H9 (cell line): Measurements from ENCODE around the gene PIP4K2A. TPM values are rescaled to one million over a fixed set of nuclear protein-coding genes. Genes with fewer than 3 reads are reported as not detected.

Source experiments
- DNase-seq: peaks from one replicate; pipeline ENCODE4 v3.0.0-alpha.2; 2017
- H2AFZ ChIP-seq: one replicate; pipeline ENCODE4 v1.6.1; 2013; ENCODE audit warnings: mild to moderate bottlenecking, low read length, control low read depth, moderate library complexity
- H2AK5ac ChIP-seq: 2 replicates; pipeline ENCODE4 v1.6.1; 2013; ENCODE audit warnings: low read length, control low read depth, mixed read lengths; ENCODE audit not compliant: insufficient read length
- H2BK120ac ChIP-seq: one replicate; pipeline ENCODE4 v1.6.1; 2013; ENCODE audit warnings: low read depth, mild to moderate bottlenecking, low read length, control low read depth, inconsistent platforms; ENCODE audit not compliant: poor library complexity, severe bottlenecking
- H2BK12ac ChIP-seq: 2 replicates; pipeline ENCODE4 v1.6.1; 2013; ENCODE audit warnings: low read length, control low read depth, mixed read lengths, low read depth; ENCODE audit not compliant: insufficient read length
- H2BK15ac ChIP-seq: 2 replicates; pipeline ENCODE4 v1.6.1; 2013; ENCODE audit warnings: low read depth, low read length, control low read depth
- H2BK20ac ChIP-seq: one replicate; pipeline ENCODE4 v1.6.1; 2013; ENCODE audit warnings: low read depth, mild to moderate bottlenecking, low read length, control low read depth, inconsistent platforms; ENCODE audit not compliant: poor library complexity, severe bottlenecking
- H2BK5ac ChIP-seq: 2 replicates; pipeline ENCODE4 v1.6.1; 2013; ENCODE audit warnings: low read length, control low read depth, mixed read lengths; ENCODE audit not compliant: insufficient read length
- H3K14ac ChIP-seq: 2 replicates; pipeline ENCODE4 v1.6.1; 2013; ENCODE audit warnings: low read length, control low read depth; ENCODE audit not compliant: insufficient read depth
- H3K18ac ChIP-seq: 2 replicates; pipeline ENCODE4 v1.6.1; 2013; ENCODE audit warnings: low read depth, mild to moderate bottlenecking, mixed read lengths, low read length, control low read depth; ENCODE audit not compliant: insufficient read length
- H3K23ac ChIP-seq: 2 replicates; pipeline ENCODE4 v1.6.1; 2013; ENCODE audit warnings: low read length, control low read depth, mixed read lengths, low read depth; ENCODE audit not compliant: insufficient read length
- H3K23me2 ChIP-seq: 2 replicates; pipeline ENCODE4 v1.6.1; 2013; ENCODE audit warnings: low read depth, mild to moderate bottlenecking, mixed read lengths, low read length, control low read depth; ENCODE audit not compliant: insufficient read length, poor library complexity, severe bottlenecking
- H3K27ac ChIP-seq: 2 replicates; pipeline ENCODE4 v1.5.1; 2013; ENCODE audit warnings: low read length, control low read depth, mixed read lengths, low read depth; ENCODE audit not compliant: insufficient read length
- H3K27me3 ChIP-seq: 2 replicates; pipeline ENCODE4 v1.6.1; 2013; ENCODE audit warnings: low read length, control low read depth, inconsistent platforms; ENCODE audit not compliant: insufficient read depth
- H3K4ac ChIP-seq: 2 replicates; pipeline ENCODE4 v1.6.1; 2013; ENCODE audit warnings: low read depth, mild to moderate bottlenecking, control low read depth, inconsistent platforms, low read length, moderate library complexity
- H3K4me1 ChIP-seq: 2 replicates; pipeline ENCODE4 v1.6.1; 2013; ENCODE audit warnings: low read length, control low read depth, inconsistent platforms; ENCODE audit not compliant: insufficient read depth
- H3K4me2 ChIP-seq: 2 replicates; pipeline ENCODE4 v1.6.1; 2013; ENCODE audit warnings: low read length, control low read depth, mixed read lengths; ENCODE audit not compliant: insufficient read length, insufficient read depth
- H3K56ac ChIP-seq: 2 replicates; pipeline ENCODE4 v1.6.1; 2013; ENCODE audit warnings: low read depth, mild to moderate bottlenecking, mixed read lengths, low read length, control low read depth; ENCODE audit not compliant: insufficient read length
- H3K79me1 ChIP-seq: 2 replicates; pipeline ENCODE4 v1.6.1; 2013; ENCODE audit warnings: low read depth, mild to moderate bottlenecking, moderate library complexity, low read length, control low read depth, inconsistent platforms; ENCODE audit not compliant: insufficient read depth, poor library complexity, severe bottlenecking
- H3K79me2 ChIP-seq: 2 replicates; pipeline ENCODE4 v1.6.1; 2013; ENCODE audit warnings: low read length, control low read depth, inconsistent platforms; ENCODE audit not compliant: insufficient read depth
- H3K9ac ChIP-seq: 2 replicates; pipeline ENCODE4 v1.6.1; 2013; ENCODE audit warnings: low read length, control low read depth, mixed read lengths; ENCODE audit not compliant: insufficient read length; ENCODE audit errors: extremely low read depth
- H3K9me3 ChIP-seq: one replicate; pipeline ENCODE4 v1.6.1; 2013; ENCODE audit warnings: low read depth, low read length, inconsistent platforms; ENCODE audit not compliant: control insufficient read depth
- H3T11ph ChIP-seq: one replicate; pipeline ENCODE4 v1.6.1; 2013; ENCODE audit warnings: mild to moderate bottlenecking, low read length, control low read depth, inconsistent platforms
- H4K20me1 ChIP-seq: one replicate; pipeline ENCODE4 v1.6.1; 2013; ENCODE audit not compliant: control insufficient read depth, insufficient read length, insufficient read depth
- H4K5ac ChIP-seq: 2 replicates; pipeline ENCODE4 v1.6.1; 2013; ENCODE audit warnings: low read depth, mild to moderate bottlenecking, mixed read lengths, low read length, control low read depth; ENCODE audit not compliant: insufficient read length
- H4K8ac ChIP-seq: replicated peaks from 2 replicates; pipeline ENCODE4 v1.6.1; 2013; ENCODE audit warnings: low read length, control low read depth, mixed read lengths, low read depth; ENCODE audit not compliant: insufficient read length
- H4K91ac ChIP-seq: 2 replicates; pipeline ENCODE4 v1.6.1; 2013; ENCODE audit warnings: low read depth, mild to moderate bottlenecking, moderate library complexity, mixed read lengths, low read length, control low read depth; ENCODE audit not compliant: insufficient read length
- H3K27ac Mint-ChIP-seq, 3 experiments: 2 replicates in 2 of 3; 3 replicates in 1 of 3; pipeline ENCODE4 v1.8.0; 2020 to 2021; ENCODE audit warnings: mixed read lengths in 3 of 3, mild to moderate bottlenecking in 1 of 3, moderate library complexity in 1 of 3
- H3K27me3 Mint-ChIP-seq: 2 replicates; pipeline ENCODE4 v1.8.0; 2021; ENCODE audit warnings: low read depth, mild to moderate bottlenecking, moderate library complexity, mixed read lengths
- H3K36me3 Mint-ChIP-seq, 3 experiments: 2 replicates in 2 of 3; 3 replicates in 1 of 3; pipeline ENCODE4 v1.8.0; 2020 to 2021; ENCODE audit warnings: low read depth in 3 of 3, mixed read lengths in 3 of 3; ENCODE audit not compliant: insufficient read depth in 1 of 3
- H3K4me1 Mint-ChIP-seq, 2 experiments: 2 replicates each; pipeline ENCODE4 v1.8.0; 2020; ENCODE audit warnings: mixed read lengths in 2 of 2
- H3K4me3 Mint-ChIP-seq, 2 experiments: 2 replicates in 1 of 2; 3 replicates in 1 of 2; pipeline ENCODE4 v1.8.0; 2020 to 2021; ENCODE audit warnings: mild to moderate bottlenecking in 2 of 2, mixed read lengths in 2 of 2, moderate library complexity in 1 of 2
- H3K9me3 Mint-ChIP-seq, 2 experiments: 2 replicates in 1 of 2; 3 replicates in 1 of 2; pipeline ENCODE4 v1.8.0; 2020; ENCODE audit warnings: mild to moderate bottlenecking in 2 of 2, mixed read lengths in 2 of 2, moderate library complexity in 1 of 2
- WGBS: extraction: QIAGEN DNeasy Blood & Tissue Kit; methylation state at CpG from one replicate; pipeline ENCODE4 v1.1.7; 2013; ENCODE audit warnings: missing lambda C conversion rate, low lambda C conversion rate, mixed read lengths; ENCODE audit not compliant: insufficient read length; ENCODE audit errors: extremely low coverage; 5-methylcytosine and 5-hydroxymethylcytosine counted together
- total RNA-seq: library from RNA; stranded (reverse); gene quantifications from 2 replicates; pipeline ENCODE4 v1.2.1, GENCODE V29; 2021
- TF ChIP-seq, protein P1 (sequence below): fragments of 200-600 bp; sonication (generic); conservative IDR thresholded peaks from 3 replicates; pipeline ENCODE4 v1.8.0; 2021; ENCODE audit warnings: antibody characterized with exemption, mild to moderate bottlenecking

The PIP4K2A gene
- total RNA-seq, 1 experiment from 2014 or later = 33.6 TPM

DNA sequence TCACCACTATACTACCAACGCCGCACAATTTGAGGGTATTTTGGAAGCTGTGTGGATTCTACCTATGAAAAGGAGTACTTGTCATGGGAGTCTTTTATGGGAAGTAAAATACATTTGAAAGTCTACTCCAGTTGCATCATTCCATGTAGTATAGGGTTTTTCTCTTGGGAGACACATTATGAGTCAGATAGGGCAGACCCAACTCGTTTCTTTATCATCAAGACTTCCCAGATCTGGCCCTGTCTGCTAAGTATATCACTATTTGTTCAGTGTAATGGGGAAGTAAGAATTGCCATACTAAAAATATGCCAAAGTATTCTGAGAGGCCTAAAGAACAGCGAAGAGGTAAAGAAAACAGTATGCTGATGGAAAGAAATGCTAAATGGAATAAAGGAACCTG lies 224.9 kb downstream of the PIP4K2A start:
- no peak overlapping the region for H2BK5ac ChIP-seq
- Mint-ChIP-seq H3K36me3 (no peaks in the 10 kb centered on the region; a peak in 1 of 7 replicates), H3K4me3 (no peak overlapping the region), H3K27ac (no peak overlapping the region), H3K4me1 (no peaks in the 10 kb centered on the region), H3K9me3 (no peaks in the 10 kb centered on the region), H3K27me3 (peaks cover 19% of the 10 kb centered on the region)
- H2BK15ac ChIP-seq = no peak overlapping the region
- TF ChIP-seq, protein P1, sequence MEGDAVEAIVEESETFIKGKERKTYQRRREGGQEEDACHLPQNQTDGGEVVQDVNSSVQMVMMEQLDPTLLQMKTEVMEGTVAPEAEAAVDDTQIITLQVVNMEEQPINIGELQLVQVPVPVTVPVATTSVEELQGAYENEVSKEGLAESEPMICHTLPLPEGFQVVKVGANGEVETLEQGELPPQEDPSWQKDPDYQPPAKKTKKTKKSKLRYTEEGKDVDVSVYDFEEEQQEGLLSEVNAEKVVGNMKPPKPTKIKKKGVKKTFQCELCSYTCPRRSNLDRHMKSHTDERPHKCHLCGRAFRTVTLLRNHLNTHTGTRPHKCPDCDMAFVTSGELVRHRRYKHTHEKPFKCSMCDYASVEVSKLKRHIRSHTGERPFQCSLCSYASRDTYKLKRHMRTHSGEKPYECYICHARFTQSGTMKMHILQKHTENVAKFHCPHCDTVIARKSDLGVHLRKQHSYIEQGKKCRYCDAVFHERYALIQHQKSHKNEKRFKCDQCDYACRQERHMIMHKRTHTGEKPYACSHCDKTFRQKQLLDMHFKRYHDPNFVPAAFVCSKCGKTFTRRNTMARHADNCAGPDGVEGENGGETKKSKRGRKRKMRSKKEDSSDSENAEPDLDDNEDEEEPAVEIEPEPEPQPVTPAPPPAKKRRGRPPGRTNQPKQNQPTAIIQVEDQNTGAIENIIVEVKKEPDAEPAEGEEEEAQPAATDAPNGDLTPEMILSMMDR = no peak
- no peak overlapping the region for H3K14ac ChIP-seq
- no peak overlapping the region for H3K4me2 ChIP-seq
- H3K56ac ChIP-seq = no peak overlapping the region
- no peaks in the 10 kb centered on the region for H3K79me2 ChIP-seq
- no peaks in the 10 kb centered on the region for H3K4me1 ChIP-seq
- H2BK20ac ChIP-seq = no peak overlapping the region
- H4K5ac ChIP-seq = no peak overlapping the region
- no peak for DNase-seq
- no peak overlapping the region for H3K23ac ChIP-seq
- H2BK12ac ChIP-seq = no peak overlapping the region
- H3K79me1 ChIP-seq = no peaks in the 10 kb centered on the region
- H4K8ac ChIP-seq = no peak overlapping the region
- no peak overlapping the region for H4K91ac ChIP-seq
- WGBS = no CpG with 5 or more reads among the region's 4 CpGs
- no peak overlapping the region for H3K9ac ChIP-seq
- H3K18ac ChIP-seq = no peak overlapping the region
- H3K27ac ChIP-seq = no peak overlapping the region
- no peak overlapping the region for H2AFZ ChIP-seq
- no peaks in the 10 kb centered on the region for H3K9me3 ChIP-seq
- no peaks in the 10 kb centered on the region for H3K27me3 ChIP-seq
- H3K4ac ChIP-seq = no peak overlapping the region
- no peak overlapping the region for H2BK120ac ChIP-seq
- no peak overlapping the region for H3T11ph ChIP-seq
- H4K20me1 ChIP-seq = no peaks in the 10 kb centered on the region
- H2AK5ac ChIP-seq = no peak overlapping the region
- H3K23me2 ChIP-seq = no peaks in the 10 kb centered on the region
